ENCODE data around the gene OLFM1. TPM values are rescaled to one million over a fixed set of nuclear protein-coding genes. Genes with fewer than 3 reads are reported as not detected.

OLFM1 gene
- total RNA-seq, 2 experiments from 2014 or later = not detected

- POLR2A ChIA-PET = no interaction called here
- H3K4me1 Mint-ChIP-seq (ENCODE audit: low read depth) = no peaks in the 10 kb centered on the region
- no peaks in the 10 kb centered on the region for H3K36me3 Mint-ChIP-seq (ENCODE audit: low read depth)
- no peak for DNase-seq
- H3K27me3 Mint-ChIP-seq (ENCODE audit: low read depth) = peaks cover 9% of the 10 kb centered on the region
- no peak for ATAC-seq
- no peak overlapping the region for H3K27ac Mint-ChIP-seq
- H3K4me3 Mint-ChIP-seq = no peak overlapping the region
- CTCF ChIA-PET = no interaction called here
- H3K9me3 Mint-ChIP-seq (ENCODE audit: insufficient read depth) = no peaks in the 10 kb centered on the region
Measured at GRCh38 chr9:135100725-135101410, 13.4 kb downstream of the OLFM1 start.

GRCh38 chr9:135101486-135101885 lies 14.0 kb downstream of the OLFM1 start:
- Mint-ChIP-seq H3K36me3 (ENCODE audit: low read depth) (no peaks in the 10 kb centered on the region), H3K4me1 (ENCODE audit: low read depth) (no peaks in the 10 kb centered on the region), H3K27ac (no peak overlapping the region), H3K4me3 (no peak overlapping the region), H3K9me3 (ENCODE audit: insufficient read depth) (no peaks in the 10 kb centered on the region), H3K27me3 (ENCODE audit: low read depth) (peaks cover 9% of the 10 kb centered on the region)
- no peak for ATAC-seq
- DNase-seq = no peak
- ChIA-PET POLR2A (no interaction called here), CTCF (no interaction called here)

- H3K4me1 Mint-ChIP-seq (ENCODE audit: low read depth) = no peaks in the 10 kb centered on the region
Measured at GRCh38 chr9:135101926-135102325, 14.5 kb downstream of the OLFM1 start.

GRCh38 chr9:135102331-135102730 lies 14.9 kb downstream of the OLFM1 start:
- Mint-ChIP-seq H3K4me3 (no peak overlapping the region), H3K9me3 (ENCODE audit: insufficient read depth) (no peaks in the 10 kb centered on the region), H3K36me3 (ENCODE audit: low read depth) (no peaks in the 10 kb centered on the region), H3K4me1 (ENCODE audit: low read depth) (no peaks in the 10 kb centered on the region), H3K27me3 (ENCODE audit: low read depth) (peaks cover 6% of the 10 kb centered on the region), H3K27ac (no peak overlapping the region)
- ChIA-PET POLR2A (no interaction called here), CTCF (no interaction called here)
- DNase-seq = no peak
- no peak for ATAC-seq

More at GRCh38 chr9:135101926-135102325, 14.5 kb downstream of the OLFM1 start:
- Mint-ChIP-seq H3K36me3 (ENCODE audit: low read depth) (no peaks in the 10 kb centered on the region), H3K4me3 (no peak overlapping the region), H3K27me3 (ENCODE audit: low read depth) (peaks cover 6% of the 10 kb centered on the region), H3K9me3 (ENCODE audit: insufficient read depth) (no peaks in the 10 kb centered on the region), H3K27ac (no peak overlapping the region)
- POLR2A ChIA-PET = no interaction called here
- ATAC-seq (no peak), DNase-seq (no peak)
- CTCF ChIA-PET = no interaction called here

- Mint-ChIP-seq H3K9me3 (ENCODE audit: insufficient read depth) (no peaks in the 10 kb centered on the region), H3K27ac (no peak overlapping the region), H3K27me3 (ENCODE audit: low read depth) (peaks cover 11% of the 10 kb centered on the region), H3K36me3 (ENCODE audit: low read depth) (no peaks in the 10 kb centered on the region), H3K4me1 (ENCODE audit: low read depth) (no peaks in the 10 kb centered on the region), H3K4me3 (no peak overlapping the region)
- ChIA-PET CTCF (no interaction called here), POLR2A (no interaction called here)
- DNase-seq (no peak), ATAC-seq (no peak)
Measured at GRCh38 chr9:135103001-135103446, 15.6 kb downstream of the OLFM1 start.

GRCh38 chr9:135103931-135104639 lies 16.6 kb downstream of the OLFM1 start:
- H3K9me3 Mint-ChIP-seq (ENCODE audit: insufficient read depth) = no peaks in the 10 kb centered on the region
- ChIA-PET POLR2A (no interaction called here), CTCF (no interaction called here)
- H3K4me3 Mint-ChIP-seq = no peak overlapping the region
- H3K27me3 Mint-ChIP-seq (ENCODE audit: low read depth) = peaks cover 17% of the 10 kb centered on the region
- no peaks in the 10 kb centered on the region for H3K36me3 Mint-ChIP-seq (ENCODE audit: low read depth)
- H3K4me1 Mint-ChIP-seq (ENCODE audit: low read depth) = peaks cover 6% of the 10 kb centered on the region
- no peak overlapping the region for H3K27ac Mint-ChIP-seq
- DNase-seq = no peak
- no peak for ATAC-seq

- H3K4me3 Mint-ChIP-seq = no peak overlapping the region
- ATAC-seq = no peak
Measured at GRCh38 chr9:135104761-135105160, 17.3 kb downstream of the OLFM1 start.

GRCh38 chr9:135105211-135105745 lies 17.8 kb downstream of the OLFM1 start:
- ATAC-seq = no peak
- H3K36me3 Mint-ChIP-seq (ENCODE audit: low read depth) = no peaks in the 10 kb centered on the region

More at GRCh38 chr9:135104761-135105160, 17.3 kb downstream of the OLFM1 start:
- Mint-ChIP-seq H3K4me1 (ENCODE audit: low read depth) (peaks cover 10% of the 10 kb centered on the region), H3K27ac (no peak overlapping the region), H3K36me3 (ENCODE audit: low read depth) (no peaks in the 10 kb centered on the region), H3K27me3 (ENCODE audit: low read depth) (peaks cover 21% of the 10 kb centered on the region), H3K9me3 (ENCODE audit: insufficient read depth) (no peaks in the 10 kb centered on the region)
- POLR2A ChIA-PET = no interaction called here
- CTCF ChIA-PET = no interaction called here
- no peak for DNase-seq

GRCh38 chr9:135105938-135106491 lies 18.5 kb downstream of the OLFM1 start:
- Mint-ChIP-seq H3K4me3 (no peak overlapping the region), H3K36me3 (ENCODE audit: low read depth) (no peaks in the 10 kb centered on the region), H3K27me3 (ENCODE audit: low read depth) (peaks cover 21% of the 10 kb centered on the region), H3K27ac (no peak overlapping the region), H3K9me3 (ENCODE audit: insufficient read depth) (no peaks in the 10 kb centered on the region), H3K4me1 (ENCODE audit: low read depth) (peaks cover 10% of the 10 kb centered on the region)
- POLR2A ChIA-PET = no interaction called here
- DNase-seq (no peak), ATAC-seq (no peak)
- CTCF ChIA-PET = no interaction called here

More at GRCh38 chr9:135105211-135105745, 17.8 kb downstream of the OLFM1 start:
- Mint-ChIP-seq H3K27ac (no peak overlapping the region), H3K27me3 (ENCODE audit: low read depth) (peaks cover 21% of the 10 kb centered on the region), H3K9me3 (ENCODE audit: insufficient read depth) (no peaks in the 10 kb centered on the region), H3K4me1 (ENCODE audit: low read depth) (peaks cover 10% of the 10 kb centered on the region), H3K4me3 (no peak overlapping the region)
- CTCF ChIA-PET = no interaction called here
- DNase-seq = no peak
- POLR2A ChIA-PET = no interaction called here

- Mint-ChIP-seq H3K4me1 (ENCODE audit: low read depth) (peaks cover 10% of the 10 kb centered on the region), H3K4me3 (no peak overlapping the region), H3K27me3 (ENCODE audit: low read depth) (peaks cover 21% of the 10 kb centered on the region), H3K9me3 (ENCODE audit: insufficient read depth) (no peaks in the 10 kb centered on the region), H3K36me3 (ENCODE audit: low read depth) (no peaks in the 10 kb centered on the region), H3K27ac (no peak overlapping the region)
- ATAC-seq (no peak), DNase-seq (no peak)
- CTCF ChIA-PET = no interaction called here
- POLR2A ChIA-PET = no interaction called here
Measured at GRCh38 chr9:135106551-135107270, 19.2 kb downstream of the OLFM1 start.

GRCh38 chr9:135107581-135108235 lies 20.2 kb downstream of the OLFM1 start:
- peaks cover 10% of the 10 kb centered on the region for H3K4me1 Mint-ChIP-seq (ENCODE audit: low read depth)
- H3K4me3 Mint-ChIP-seq = no peak overlapping the region
- no peaks in the 10 kb centered on the region for H3K36me3 Mint-ChIP-seq (ENCODE audit: low read depth)
- peaks cover 21% of the 10 kb centered on the region for H3K27me3 Mint-ChIP-seq (ENCODE audit: low read depth)
- ChIA-PET POLR2A (no interaction called here), CTCF (no interaction called here)
- no peaks in the 10 kb centered on the region for H3K9me3 Mint-ChIP-seq (ENCODE audit: insufficient read depth)
- no peak for ATAC-seq
- DNase-seq = no peak
- H3K27ac Mint-ChIP-seq = no peak overlapping the region

Measured in activated CD8-positive, alpha-beta T cell treated with anti-CD3 and anti-CD28 coated beads, Interleukin-2, amount 10 ng/mL, durations not matched to agents 7 days and 5 days (primary cell).